ENCODE data around the gene ZFYVE16.

- TF ChIP-seq CTCF (IDR thresholded peaks at IDR 0.05) (no peak), ZFX (IDR thresholded peaks at IDR 0.05; ENCODE audit: borderline replicate concordance) (no peak)
Observed at GRCh38 chr5:80399526-80400239, 8.2 kb upstream of the ZFYVE16 start.

Measured in 22Rv1 (cell line).